Pancreas (tissue), 10 donors: ENCODE data around the gene FAM50B. TPM values are rescaled to one million over a fixed set of nuclear protein-coding genes. Genes with fewer than 3 reads are reported as not detected.

Experiments used
- ATAC-seq, 4 donors: fragments of 200-7000 bp; cut with Tn5 transposase; one replicate each; pipeline versions ENCODE4 v1.8.0 to v1.9.1; 2020; ENCODE audit warnings: mild to moderate bottlenecking in 4 of 4, moderate library complexity in 4 of 4
- DNase-seq, 6 donors: peaks; one replicate each; pipeline ENCODE4 v3.0.0-alpha.2; 2020
- FAIRE-seq: peaks from 2 replicates; lab custom pipeline; 2012; peaks lifted over from hg19 to GRCh38; lab: Jason Lieb, UNC
- H3K27ac ChIP-seq, 4 donors: fragments of 200-600 bp; sonication (generic); 1 replicate in 3 of 4; 2 replicates in 1 of 4; pipeline versions ENCODE4 v1.5.0 to v1.8.0; 2020
- H3K27me3 ChIP-seq, 4 donors: fragments of 200-600 bp; one replicate each; pipeline ENCODE4 v1.8.0; 2021
- H3K36me3 ChIP-seq, 3 donors: fragments of 200-600 bp; sonication (generic) in 1 of 3; one replicate each; pipeline versions ENCODE4 v1.5.0 to v1.8.0; 2020 to 2021
- H3K4me1 ChIP-seq, 3 donors: fragments of 200-600 bp; one replicate each; pipeline ENCODE4 v1.8.0; 2021
- H3K4me3 ChIP-seq, 4 donors: fragments of 200-600 bp; sonication (generic) in 2 of 4; one replicate each; pipeline versions ENCODE4 v1.5.0 to v1.8.0; 2020 to 2021
- H3K9me3 ChIP-seq, 4 donors: fragments of 200-600 bp; one replicate each; pipeline ENCODE4 v1.8.0; 2021
- WGBS, 2 donors: extraction: QIAGEN DNeasy Blood & Tissue Kit; methylation state at CpG; one replicate each; pipeline ENCODE4 v1.1.7; 2013; 5-methylcytosine and 5-hydroxymethylcytosine counted together
- intact Hi-C, 3 donors: fragments of 100-400 bp; cut with DNase I; formaldehyde crosslinking; loops; one replicate each; pipeline versions ENCODE4 v1.11.1 to v1.14.2; 2022
- polyA plus RNA-seq, 2 donors: library from polyadenylated mRNA; stranded (reverse); fragments of 200-250 nt; gene quantifications; one replicate each; pipeline ENCODE4 v1.2.3, GENCODE V29; 2013
- total RNA-seq, 6 donors: library from RNA; stranded (reverse); fragmentation: NEBNext Ultra II Directional in 4 of 6; extraction: Animal tissue kit (Norgen Biotek cat#: 25700) in 4 of 6; gene quantifications; one replicate each; pipeline versions ENCODE4 v1.2.1 to v1.2.4, GENCODE V29; 2021 to 2023
- TF ChIP-seq, protein P1 (sequence below), 4 donors: fragments of 200-600 bp; sonication (generic) in 3 of 4; IDR thresholded peaks; one replicate each; pipeline versions ENCODE4 v1.5.0 to v1.8.0; 2021; ENCODE audit warnings: antibody characterized with exemption in 4 of 4
- donor health status: healthy with polysubstance abuse.
- donor health status: DM: no; HTN: no; CAD: no; lungs with moderate emphysema.
- donor health status: DM: no; HTN: no; CAD: no.
- donor health status: control.
- donor health status: control.
- donor health status: Bipolar disorder and iron deficiency.
- donor health status: DM: yes; HTN: yes; CAD: no.
- donor health status: DM: no; HTN: no; CAD: no.
- donor health status: DM: no; HTN: no; CAD: no.
- donor health status: DM: yes; HTN: yes; CAD: no.

Gene FAM50B
- total and polyA plus RNA-seq, 8 donors: 3.6 to 9.7 (median 5.9) TPM

DNA sequence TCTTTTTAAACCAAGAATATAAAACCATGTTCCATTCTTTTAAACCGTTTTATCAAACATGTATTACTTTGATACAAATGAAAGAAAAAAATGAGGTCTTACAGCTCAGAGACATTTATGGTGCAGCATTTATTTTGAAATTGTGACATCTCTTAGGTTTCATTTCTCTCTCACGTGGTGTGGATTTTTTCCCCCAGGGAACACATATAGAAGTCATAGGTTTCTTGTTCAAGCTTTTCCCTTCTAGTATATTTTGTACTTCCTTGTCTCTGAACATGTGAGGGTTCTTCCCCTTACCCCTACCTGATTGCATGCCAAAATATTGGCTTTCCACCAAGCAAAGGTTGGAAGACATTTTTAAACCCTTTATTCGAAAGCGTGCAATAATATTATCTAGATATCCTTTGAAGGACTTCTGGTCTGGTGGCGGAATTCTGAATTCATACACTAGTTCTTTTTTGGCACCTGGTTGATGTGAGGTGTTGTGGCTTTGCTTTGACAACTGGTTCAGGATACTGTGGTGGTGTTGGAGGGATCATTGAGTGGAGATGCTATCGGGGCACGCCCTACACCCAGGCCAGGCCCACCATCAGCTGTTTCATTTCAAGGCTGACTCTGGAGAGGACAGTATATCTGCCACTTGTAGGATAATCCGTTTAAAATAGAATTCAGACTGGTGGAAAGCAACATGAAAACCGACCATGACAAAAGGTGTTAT lies 5.6 kb upstream of the FAM50B start:
- H3K27ac ChIP-seq: no peak overlapping the region

DNA sequence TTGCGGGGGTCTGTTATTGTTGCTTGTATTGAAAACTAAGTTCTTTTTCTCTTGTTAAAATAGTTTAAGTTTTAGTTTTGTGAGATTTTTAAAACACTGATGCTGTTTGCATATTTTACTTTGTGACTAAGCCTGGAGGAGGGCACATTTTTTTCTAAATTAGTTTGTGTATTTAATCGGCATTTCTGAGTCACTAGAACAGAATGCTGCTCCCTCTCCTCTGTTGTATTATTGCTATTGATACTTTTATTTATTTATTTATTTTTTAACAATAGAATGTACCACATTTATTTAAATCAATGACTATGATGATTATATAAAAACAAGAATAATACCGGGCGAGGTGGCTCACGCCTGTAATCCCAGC lies 5.1 kb upstream of the FAM50B start:
- no peak for FAIRE-seq
- DNase-seq: no peak
- Histone ChIP-seq H3K4me1 (no peaks in the 10 kb centered on the region), H3K27ac (no peak overlapping the region), H3K9me3 (no peaks in the 10 kb centered on the region), H3K36me3 (no peaks in the 10 kb centered on the region), H3K27me3 (no peaks in the 10 kb centered on the region), H3K4me3 (no peak overlapping the region)
- 92 to 95% methylated on average over 5 of the region's 5 CpGs for WGBS, 2 donors
- ATAC-seq: no peak
- intact Hi-C loops: no loop called here
- TF ChIP-seq, protein P1, sequence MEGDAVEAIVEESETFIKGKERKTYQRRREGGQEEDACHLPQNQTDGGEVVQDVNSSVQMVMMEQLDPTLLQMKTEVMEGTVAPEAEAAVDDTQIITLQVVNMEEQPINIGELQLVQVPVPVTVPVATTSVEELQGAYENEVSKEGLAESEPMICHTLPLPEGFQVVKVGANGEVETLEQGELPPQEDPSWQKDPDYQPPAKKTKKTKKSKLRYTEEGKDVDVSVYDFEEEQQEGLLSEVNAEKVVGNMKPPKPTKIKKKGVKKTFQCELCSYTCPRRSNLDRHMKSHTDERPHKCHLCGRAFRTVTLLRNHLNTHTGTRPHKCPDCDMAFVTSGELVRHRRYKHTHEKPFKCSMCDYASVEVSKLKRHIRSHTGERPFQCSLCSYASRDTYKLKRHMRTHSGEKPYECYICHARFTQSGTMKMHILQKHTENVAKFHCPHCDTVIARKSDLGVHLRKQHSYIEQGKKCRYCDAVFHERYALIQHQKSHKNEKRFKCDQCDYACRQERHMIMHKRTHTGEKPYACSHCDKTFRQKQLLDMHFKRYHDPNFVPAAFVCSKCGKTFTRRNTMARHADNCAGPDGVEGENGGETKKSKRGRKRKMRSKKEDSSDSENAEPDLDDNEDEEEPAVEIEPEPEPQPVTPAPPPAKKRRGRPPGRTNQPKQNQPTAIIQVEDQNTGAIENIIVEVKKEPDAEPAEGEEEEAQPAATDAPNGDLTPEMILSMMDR (IDR thresholded peaks at IDR 0.05): no peak

More for the DNA sequence above, 5.6 kb upstream of the FAM50B start:
- no peaks in the 10 kb centered on the region for H3K9me3 ChIP-seq
- 64 to 79% methylated on average over 9 of the region's 9 CpGs for WGBS, 2 donors
- H3K4me3 ChIP-seq: no peak overlapping the region
- intact Hi-C loops: no loop called here
- TF ChIP-seq, protein P1 (IDR thresholded peaks at IDR 0.05): no peak
- H3K36me3 ChIP-seq: no peaks in the 10 kb centered on the region
- FAIRE-seq (no peak), DNase-seq (no peak), ATAC-seq (no peak)
- H3K4me1 ChIP-seq: no peaks in the 10 kb centered on the region
- H3K27me3 ChIP-seq: no peaks in the 10 kb centered on the region

DNA sequence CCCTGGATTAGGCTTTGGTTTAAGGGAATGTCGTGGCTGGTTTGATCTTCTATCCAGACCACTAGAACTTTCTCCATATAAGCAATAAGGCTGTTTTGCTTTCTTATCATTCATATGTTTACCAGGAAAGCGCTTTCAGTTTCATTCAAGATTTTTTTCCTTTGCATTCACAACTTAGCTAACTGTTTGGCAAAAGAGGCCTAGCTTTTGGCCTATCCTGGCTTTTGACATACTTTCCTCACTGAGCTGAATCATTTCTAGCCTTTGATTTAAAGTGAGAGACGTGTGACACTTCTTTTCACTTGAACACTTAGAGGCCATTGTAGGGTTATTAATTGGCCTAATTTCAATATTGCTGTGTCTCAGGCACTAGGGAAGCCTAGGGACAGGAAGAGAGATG lies 1.7 kb upstream of the FAM50B start:
- FAIRE-seq: no peak
- H3K9me3 ChIP-seq: no peaks in the 10 kb centered on the region
- TF ChIP-seq, protein P1 (IDR thresholded peaks at IDR 0.05): no peak
- no peak for DNase-seq
- intact Hi-C loops: no loop called here
- H3K4me3 ChIP-seq: no peak overlapping the region
- H3K27me3 ChIP-seq: no peaks in the 10 kb centered on the region
- no peaks in the 10 kb centered on the region for H3K36me3 ChIP-seq
- no peak for ATAC-seq
- H3K27ac ChIP-seq: no peak overlapping the region
- H3K4me1 ChIP-seq: peaks cover 0 to 2% (median 0%) of the 10 kb centered on the region in 3 donors
- 81% methylated on average over 3 of the region's 3 CpGs for WGBS, 2 donors

DNA sequence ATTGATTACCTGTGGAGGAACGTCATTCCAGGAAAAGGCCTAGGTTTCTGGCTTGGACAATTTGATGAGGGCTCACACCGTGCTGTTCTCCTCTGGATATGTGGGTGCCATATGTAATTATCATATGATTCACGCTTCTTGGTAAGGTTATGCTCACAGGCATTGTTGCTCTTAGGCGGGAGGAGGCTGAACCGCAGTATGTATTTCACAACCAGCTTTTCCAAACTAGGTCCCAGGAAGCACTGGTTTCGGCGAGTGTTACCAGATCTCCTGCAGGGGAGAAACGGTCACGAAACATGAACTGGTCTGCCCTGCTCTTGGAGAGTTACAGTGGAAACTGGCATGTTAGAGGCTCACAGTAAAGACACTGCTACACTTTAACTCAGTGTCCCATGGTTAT lies 793 bp upstream of the FAM50B start:
- Histone ChIP-seq H3K27ac (peak overlapping the region in 3 of 4 donors; percentile 54 to 67 (median 66)), H3K36me3 (no peaks in the 10 kb centered on the region), H3K27me3 (no peaks in the 10 kb centered on the region), H3K9me3 (no peaks in the 10 kb centered on the region), H3K4me3 (peak overlapping the region in 2 of 4 donors; percentile 40 to 54), H3K4me1 (peaks cover 0 to 2% (median 0%) of the 10 kb centered on the region in 3 donors)
- TF ChIP-seq, protein P1 (IDR thresholded peaks at IDR 0.05): no peak
- ATAC-seq (peak in 2 of 4 donors; percentile 2), DNase-seq (no peak), FAIRE-seq (no peak)
- intact Hi-C loops: no loop called here
- WGBS, 2 donors: 85 to 86% methylated on average over 9 of the region's 9 CpGs
